ENCODE data around the gene DRC1.

- no peak for TF ChIP-seq CTCF (IDR thresholded peaks at IDR 0.05; ENCODE audit: low read depth, low read length, poor library complexity, severe bottlenecking)
- no peak for TF ChIP-seq EZH2phosphoT487 (IDR thresholded peaks at IDR 0.05; ENCODE audit: borderline replicate concordance, low read length)
Measured at GRCh38 chr2:26483027-26483326, 81.3 kb downstream of the DRC1 start.

All from DOHH2 (cell line).